Left lung (tissue), 10 donors: Measurements from ENCODE around the gene EIF1B. TPM values are rescaled to one million over a fixed set of nuclear protein-coding genes. Genes with fewer than 3 reads are reported as not detected.

Experiments
- ATAC-seq: fragments of 200-7000 bp; cut with Tn5 transposase; one replicate; pipeline ENCODE4 v1.9.1; 2020; ENCODE audit warnings: moderate library complexity
- DNase-seq, 4 donors: peaks; one replicate each; pipeline ENCODE4 v3.0.0-alpha.2; 2013 to 2020
- H3K27ac ChIP-seq, 2 donors: fragments of 200-600 bp; sonication (generic) in 1 of 2; one replicate each; pipeline versions ENCODE4 v1.5.0 to v1.8.0; 2020 to 2021
- H3K27me3 ChIP-seq, 2 donors: fragments of 200-600 bp; sonication (generic) in 1 of 2; one replicate each; pipeline versions ENCODE4 v1.5.0 to v1.8.0; 2020 to 2021
- H3K36me3 ChIP-seq, 2 donors: fragments of 200-600 bp; sonication (generic) in 1 of 2; one replicate each; pipeline versions ENCODE4 v1.5.0 to v1.8.0; 2020 to 2021
- H3K4me1 ChIP-seq, 2 donors: fragments of 200-600 bp; one replicate each; pipeline ENCODE4 v1.8.0; 2021
- H3K4me3 ChIP-seq, 2 donors: fragments of 200-600 bp; sonication (generic) in 1 of 2; one replicate each; pipeline versions ENCODE4 v1.5.0 to v1.8.0; 2020 to 2021; ENCODE audit warnings: mild to moderate bottlenecking in 1 of 2
- H3K9me3 ChIP-seq, 2 donors: fragments of 200-600 bp; sonication (generic) in 1 of 2; one replicate each; pipeline versions ENCODE4 v1.5.0 to v1.8.0; 2020 to 2021
- intact Hi-C, 2 donors: fragments of 100-400 bp; cut with DNase I; formaldehyde crosslinking; loops; one replicate each; pipeline versions ENCODE4 v1.11.2 to v1.14.2; 2022
- polyA plus RNA-seq, 6 donors: library from polyadenylated mRNA; unstranded; fragments of 120-200 nt; gene quantifications; one replicate each; pipeline ENCODE4 v1.2.1, GENCODE V29; 2013; ENCODE audit not compliant: insufficient read length in 6 of 6
- total RNA-seq, 2 donors: library from RNA; stranded (reverse); fragmentation: NEBNext Ultra II Directional; extraction: Animal tissue kit (Norgen Biotek cat#: 25700); gene quantifications; one replicate each; pipeline ENCODE4 v1.2.1, GENCODE V29; 2021
- TF ChIP-seq, protein P1 (sequence below), 2 donors: fragments of 200-600 bp; sonication (generic) in 1 of 2; IDR thresholded peaks; one replicate each; pipeline versions ENCODE4 v1.5.0 to v1.8.0; 2021; ENCODE audit warnings: antibody characterized with exemption in 2 of 2
- donor health status: DM: no; HTN: yes; CAD: no.
- donor health status: DM: no; HTN: no; CAD: no.

EIF1B gene
- total and polyA plus RNA-seq, 8 donors = 37.7 to 107 (median 98.4) TPM

DNA sequence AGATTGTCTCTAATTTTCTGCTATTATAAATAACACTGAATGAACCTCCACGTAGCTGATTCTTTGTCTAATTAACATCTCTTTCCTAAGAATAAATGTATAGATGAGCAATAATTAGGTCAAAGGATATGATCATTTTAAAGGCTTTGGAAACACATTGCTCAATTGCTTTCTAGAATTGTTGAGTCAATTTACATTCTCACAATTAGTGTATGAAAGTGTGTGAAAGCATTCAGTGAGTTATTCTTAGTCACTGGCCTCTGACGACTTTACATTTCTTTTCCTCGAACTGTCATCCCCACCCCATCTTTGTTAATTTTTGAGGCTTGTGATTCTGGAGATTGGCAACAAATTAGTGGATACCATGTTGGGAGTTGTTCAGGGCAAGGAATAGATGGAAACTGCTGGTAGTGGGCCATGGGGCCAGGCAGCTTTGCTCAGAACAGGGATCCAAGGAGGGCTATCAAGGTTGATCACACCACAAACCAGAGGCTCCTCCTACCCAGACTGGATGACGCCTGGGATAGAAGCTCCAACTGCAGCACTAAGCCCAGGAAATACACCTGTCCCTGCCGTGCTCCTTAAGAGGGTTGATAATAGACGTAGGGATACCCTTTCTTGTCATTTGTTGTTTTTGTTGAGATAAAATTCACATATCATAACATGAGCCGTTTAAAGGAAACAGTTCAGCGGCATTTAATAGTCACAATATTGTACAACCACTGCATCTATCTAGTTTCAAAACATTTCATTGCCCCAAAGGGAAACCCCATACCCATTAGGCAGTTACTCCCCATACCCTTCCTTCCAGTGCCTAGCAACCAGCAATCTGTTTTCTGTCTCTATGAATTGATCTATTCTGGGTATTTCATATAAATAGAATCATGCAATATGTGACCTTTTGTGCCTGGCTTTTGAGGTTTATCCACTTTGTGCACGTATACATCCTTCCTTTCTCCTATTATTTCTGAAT lies 27.9 kb downstream of the EIF1B start:
- no peaks in the 10 kb centered on the region for H3K27me3 ChIP-seq
- DNase-seq (no peak), ATAC-seq (no peak)
- no peaks in the 10 kb centered on the region for H3K4me1 ChIP-seq
- intact Hi-C loops = no loop called here
- H3K27ac ChIP-seq = no peak overlapping the region
- no peaks in the 10 kb centered on the region for H3K36me3 ChIP-seq
- no peak overlapping the region for H3K4me3 ChIP-seq
- TF ChIP-seq, protein P1, sequence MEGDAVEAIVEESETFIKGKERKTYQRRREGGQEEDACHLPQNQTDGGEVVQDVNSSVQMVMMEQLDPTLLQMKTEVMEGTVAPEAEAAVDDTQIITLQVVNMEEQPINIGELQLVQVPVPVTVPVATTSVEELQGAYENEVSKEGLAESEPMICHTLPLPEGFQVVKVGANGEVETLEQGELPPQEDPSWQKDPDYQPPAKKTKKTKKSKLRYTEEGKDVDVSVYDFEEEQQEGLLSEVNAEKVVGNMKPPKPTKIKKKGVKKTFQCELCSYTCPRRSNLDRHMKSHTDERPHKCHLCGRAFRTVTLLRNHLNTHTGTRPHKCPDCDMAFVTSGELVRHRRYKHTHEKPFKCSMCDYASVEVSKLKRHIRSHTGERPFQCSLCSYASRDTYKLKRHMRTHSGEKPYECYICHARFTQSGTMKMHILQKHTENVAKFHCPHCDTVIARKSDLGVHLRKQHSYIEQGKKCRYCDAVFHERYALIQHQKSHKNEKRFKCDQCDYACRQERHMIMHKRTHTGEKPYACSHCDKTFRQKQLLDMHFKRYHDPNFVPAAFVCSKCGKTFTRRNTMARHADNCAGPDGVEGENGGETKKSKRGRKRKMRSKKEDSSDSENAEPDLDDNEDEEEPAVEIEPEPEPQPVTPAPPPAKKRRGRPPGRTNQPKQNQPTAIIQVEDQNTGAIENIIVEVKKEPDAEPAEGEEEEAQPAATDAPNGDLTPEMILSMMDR (IDR thresholded peaks at IDR 0.05) = no peak
- H3K9me3 ChIP-seq = no peaks in the 10 kb centered on the region

DNA sequence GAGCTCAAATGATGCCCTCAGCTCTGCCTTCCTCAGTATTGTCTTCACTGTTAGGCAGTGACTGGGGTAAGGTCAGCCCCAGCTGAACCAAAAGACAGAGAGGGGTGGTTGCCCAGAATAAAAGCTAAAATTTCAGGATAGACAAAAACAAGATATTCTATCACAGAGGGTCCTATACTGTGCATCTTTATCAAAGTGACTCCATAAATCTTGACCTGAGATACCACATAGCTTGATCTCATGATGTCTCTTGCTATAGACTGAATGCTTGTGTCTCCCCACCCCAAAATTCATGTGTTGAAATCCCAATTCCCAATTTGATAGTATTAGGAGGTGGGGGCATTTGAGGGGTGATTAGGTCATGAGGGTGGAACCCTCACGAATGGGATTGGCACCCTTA lies 30.4 kb downstream of the EIF1B start:
- no peaks in the 10 kb centered on the region for H3K9me3 ChIP-seq
- H3K36me3 ChIP-seq = no peaks in the 10 kb centered on the region
- no peak for ATAC-seq
- H3K4me1 ChIP-seq = no peaks in the 10 kb centered on the region
- TF ChIP-seq, protein P1 (IDR thresholded peaks at IDR 0.05) = no peak
- intact Hi-C loops = no loop called here
- no peak overlapping the region for H3K4me3 ChIP-seq
- no peak for DNase-seq
- no peak overlapping the region for H3K27ac ChIP-seq
- H3K27me3 ChIP-seq = no peaks in the 10 kb centered on the region

DNA sequence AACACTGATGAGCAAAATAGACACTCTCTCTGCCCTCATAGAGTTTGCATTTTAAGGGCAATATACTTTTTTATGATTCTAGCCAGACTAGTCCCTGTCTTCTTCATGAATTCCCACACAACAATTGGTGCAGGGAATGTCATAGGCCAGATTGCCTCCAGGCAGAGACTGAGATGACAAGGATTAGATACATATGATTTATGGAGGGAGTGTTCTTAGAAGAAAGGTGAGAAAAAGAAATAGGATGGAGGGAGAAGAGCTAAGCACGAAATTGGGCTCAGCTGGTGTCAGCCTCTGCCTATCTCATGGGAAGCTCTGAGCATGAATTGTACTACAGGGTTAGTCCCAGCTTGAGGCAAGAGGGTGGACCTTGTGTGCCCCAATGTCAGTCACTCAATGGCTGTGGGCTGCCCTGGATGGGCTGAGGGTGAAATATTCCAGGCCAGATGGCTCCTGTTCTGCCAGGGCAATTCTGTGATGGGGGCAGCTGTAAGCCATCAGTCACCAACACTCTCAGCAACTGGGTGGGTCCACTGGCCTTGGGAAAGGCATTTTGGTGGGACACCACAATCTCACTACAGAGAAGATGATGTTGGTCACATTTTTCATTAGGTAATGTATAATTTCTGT lies 31.1 kb downstream of the EIF1B start:
- no peak overlapping the region for H3K27ac ChIP-seq
- TF ChIP-seq, protein P1 (IDR thresholded peaks at IDR 0.05) = no peak
- no peak for ATAC-seq

DNA sequence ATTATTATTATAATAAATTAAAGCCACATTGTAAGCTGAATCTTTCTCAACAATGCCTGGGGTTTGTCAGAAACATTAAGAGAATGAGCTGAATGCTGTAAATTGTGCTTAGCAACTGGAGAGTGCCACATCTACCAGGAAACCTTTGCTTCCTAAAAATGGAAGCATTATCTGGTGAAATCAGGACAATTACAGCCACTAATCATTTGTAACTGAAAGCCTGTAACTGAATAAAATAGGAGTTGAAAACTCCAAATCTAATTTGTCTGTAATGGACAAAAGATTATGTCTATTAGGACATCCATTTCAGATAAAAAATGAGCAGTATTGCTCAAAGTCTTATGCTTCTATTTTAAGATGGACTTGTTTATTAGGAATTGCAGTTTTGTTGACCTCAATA lies 32.2 kb downstream of the EIF1B start:
- ATAC-seq (no peak), DNase-seq (no peak)
- no peak overlapping the region for H3K27ac ChIP-seq
- H3K27me3 ChIP-seq = no peaks in the 10 kb centered on the region
- H3K36me3 ChIP-seq = no peaks in the 10 kb centered on the region
- no peaks in the 10 kb centered on the region for H3K4me1 ChIP-seq
- no peak overlapping the region for H3K4me3 ChIP-seq
- TF ChIP-seq, protein P1 (IDR thresholded peaks at IDR 0.05) = no peak
- intact Hi-C loops = no loop called here
- no peaks in the 10 kb centered on the region for H3K9me3 ChIP-seq

More for the DNA sequence above, 31.1 kb downstream of the EIF1B start:
- Histone ChIP-seq H3K9me3 (no peaks in the 10 kb centered on the region), H3K4me3 (no peak overlapping the region), H3K36me3 (no peaks in the 10 kb centered on the region), H3K27me3 (no peaks in the 10 kb centered on the region), H3K4me1 (no peaks in the 10 kb centered on the region)
- DNase-seq = no peak
- intact Hi-C loops = no loop called here

DNA sequence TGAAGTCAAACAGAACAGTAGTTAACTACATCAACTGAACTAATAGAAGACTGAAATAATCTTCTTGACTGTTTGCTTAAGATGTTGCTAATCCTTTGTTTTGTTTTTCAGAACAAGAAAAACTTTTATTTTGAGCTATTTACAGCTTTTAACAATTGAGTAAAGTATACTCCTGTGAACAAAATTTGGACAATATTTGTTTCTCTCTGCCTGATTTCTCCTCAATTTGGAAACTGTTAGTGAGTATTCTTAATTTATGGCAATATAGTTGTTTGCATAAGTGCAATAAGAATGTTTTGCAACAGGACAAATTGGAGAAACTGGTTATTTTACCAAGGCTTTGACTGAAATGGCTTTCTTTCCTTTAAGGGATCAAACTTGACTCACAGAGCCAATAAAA lies 41.0 kb downstream of the EIF1B start:
- no peak for DNase-seq
- Histone ChIP-seq H3K36me3 (no peaks in the 10 kb centered on the region), H3K4me3 (no peak overlapping the region), H3K4me1 (no peaks in the 10 kb centered on the region), H3K27me3 (no peaks in the 10 kb centered on the region), H3K27ac (no peak overlapping the region), H3K9me3 (peaks cover 0 to 12% of the 10 kb centered on the region in 2 donors)
- intact Hi-C loops = no loop called here
- TF ChIP-seq, protein P1 (IDR thresholded peaks at IDR 0.05) = no peak
- ATAC-seq = no peak
